DMS 273 (cell line): ENCODE data around the gene CMSS1.
A peak's percentile ranks its signal among the peaks of the same experiment; 100 is the strongest.
"Not testable (repeated sequence)": the region's sequence is repeated elsewhere in the genome, so short reads cannot be mapped to it uniquely, and the experiment has no call there.

Source experiments
- DNase-seq: peaks from one replicate; lab custom pipeline; 2025; ENCODE audit not compliant: unreplicated experiment; lab: John Stamatoyannopoulos, UW

CMSS1 gene

DNA sequence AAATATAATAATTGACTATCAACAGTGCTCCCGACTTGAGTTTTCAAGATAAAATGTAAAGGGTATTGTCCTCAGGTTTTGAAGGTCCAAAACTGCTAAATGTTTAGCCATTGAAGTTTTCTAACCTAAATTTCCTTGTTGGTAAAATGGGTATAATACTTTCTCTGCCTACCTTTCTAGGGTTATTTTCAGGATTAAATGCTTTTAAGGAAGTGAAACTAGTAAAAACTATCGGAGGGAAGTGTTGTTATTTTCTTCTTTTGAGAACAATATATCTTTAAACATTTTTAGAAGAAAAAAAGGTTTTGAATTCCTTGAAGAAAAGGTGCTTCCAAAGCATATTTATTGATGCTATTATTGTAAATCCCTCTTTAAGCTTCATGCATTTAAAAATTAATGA, 229.3 kb downstream of the CMSS1 start:
- no peak for DNase-seq

DNA sequence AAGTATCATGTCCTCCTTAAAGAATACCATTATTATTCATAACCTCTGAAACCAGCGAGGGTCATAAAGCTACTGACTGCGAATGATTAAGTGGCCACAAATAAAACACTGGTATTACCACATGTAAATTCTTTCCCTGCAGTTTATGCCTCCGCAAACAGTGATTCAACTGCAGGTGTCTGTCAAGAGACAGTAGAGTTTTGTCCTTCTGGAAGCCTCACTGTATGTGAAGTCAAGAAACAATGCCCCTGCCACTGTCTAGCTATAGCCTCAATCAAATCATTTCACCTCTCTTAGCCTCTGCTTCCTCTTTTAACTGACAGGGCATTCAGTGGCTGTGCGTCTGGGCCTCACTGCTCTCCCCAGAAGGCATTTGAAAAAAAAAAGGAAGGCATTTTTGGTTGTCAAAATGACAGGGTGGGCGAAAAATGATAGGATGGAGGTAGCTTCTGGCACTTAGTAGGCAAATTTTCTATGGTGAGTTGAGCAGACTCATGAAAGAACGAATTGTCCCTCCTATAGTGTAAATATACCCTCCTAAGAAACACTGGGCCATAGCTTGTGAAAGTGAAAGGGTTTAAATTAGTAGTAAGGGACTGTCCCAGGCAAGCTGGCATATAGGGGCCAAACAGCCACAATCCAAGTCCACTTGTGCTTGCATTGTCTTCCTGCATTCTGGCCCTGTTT, 229.9 kb downstream of the CMSS1 start:
- no peak for DNase-seq

- no peak for DNase-seq
Measured at GRCh38 chr3:100048248-100048647, 230.6 kb downstream of the CMSS1 start.

DNA sequence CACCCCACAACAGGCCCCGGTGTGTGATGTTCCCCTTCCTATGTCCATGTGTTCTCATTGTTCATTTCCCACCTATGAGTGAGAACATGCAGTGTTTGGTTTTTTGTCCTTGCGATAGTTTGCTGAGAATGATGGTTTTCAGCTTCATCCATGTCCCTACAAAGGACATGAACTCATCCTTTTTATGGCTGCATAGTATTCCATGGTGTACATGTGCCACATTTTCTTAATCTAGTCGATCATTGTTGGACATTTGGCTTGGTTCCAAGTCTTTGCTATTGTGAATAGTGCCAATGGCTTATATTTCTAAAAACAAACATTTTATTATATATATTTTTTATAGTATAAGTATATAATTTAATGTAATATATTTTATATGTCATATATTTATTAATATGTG, 233.9 kb downstream of the CMSS1 start:
- DNase-seq = not testable (repeated sequence)

- DNase-seq = no peak
Measured at GRCh38 chr3:100053951-100054620, 236.4 kb downstream of the CMSS1 start.

DNA sequence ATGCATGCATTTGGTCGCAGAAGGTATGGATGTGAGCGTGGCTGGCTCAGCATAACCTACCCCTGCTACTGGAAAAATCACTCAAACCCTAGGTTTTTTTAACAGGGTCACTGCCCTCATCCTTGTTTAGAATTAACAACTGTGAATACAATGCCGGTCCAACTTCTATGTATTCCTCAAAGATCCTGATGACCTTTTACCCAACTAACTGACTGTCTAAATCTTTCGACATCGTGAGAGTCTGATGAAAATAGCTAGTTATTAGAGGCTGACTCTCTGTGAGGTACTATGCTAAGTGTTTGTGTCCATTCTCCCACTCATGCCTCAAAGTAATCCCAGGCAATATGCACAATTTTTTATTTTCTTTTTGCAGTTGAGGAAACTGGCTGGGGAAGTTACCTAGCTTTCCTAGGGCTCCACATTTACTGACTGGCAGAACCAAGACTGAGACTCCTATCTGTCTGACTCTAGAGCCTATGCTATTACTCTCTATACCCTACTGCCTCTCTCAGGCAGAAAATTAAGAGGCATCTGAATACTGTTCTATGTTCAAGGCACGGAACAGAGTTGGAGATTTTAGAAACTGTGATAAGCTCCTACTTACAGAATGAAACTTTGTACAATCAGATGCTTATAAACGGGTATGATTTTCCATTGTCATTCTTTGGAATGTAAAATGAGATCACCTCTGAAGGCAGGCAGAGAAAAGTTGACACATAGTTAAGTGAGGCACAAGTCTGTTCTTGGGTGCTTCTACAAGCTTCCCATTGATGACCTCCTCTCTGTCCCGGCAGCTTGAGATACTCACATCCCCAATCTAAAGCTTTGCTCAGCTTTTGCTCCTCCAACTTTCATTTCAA, 240.3 kb downstream of the CMSS1 start:
- DNase-seq = no peak

DNA sequence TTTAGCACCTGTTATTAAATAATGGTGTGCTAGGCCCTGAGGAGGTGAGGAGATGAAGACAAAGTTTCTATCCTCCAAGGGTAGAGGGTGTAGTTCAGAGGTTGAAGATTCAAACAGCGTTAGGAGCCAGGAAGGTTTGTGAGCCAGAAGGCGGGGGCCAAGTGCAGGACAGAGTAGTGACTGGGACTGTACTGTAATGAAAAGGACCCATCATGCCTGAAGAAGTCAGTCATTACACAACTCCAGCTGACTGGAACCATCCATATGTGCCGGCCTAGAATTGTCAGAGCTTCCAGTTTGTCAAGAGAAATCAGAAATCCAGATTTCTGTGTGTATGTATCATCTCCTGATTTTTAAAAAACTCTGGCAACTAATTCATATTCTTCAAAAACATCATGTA, 241.8 kb downstream of the CMSS1 start:
- DNase-seq = no peak

DNA sequence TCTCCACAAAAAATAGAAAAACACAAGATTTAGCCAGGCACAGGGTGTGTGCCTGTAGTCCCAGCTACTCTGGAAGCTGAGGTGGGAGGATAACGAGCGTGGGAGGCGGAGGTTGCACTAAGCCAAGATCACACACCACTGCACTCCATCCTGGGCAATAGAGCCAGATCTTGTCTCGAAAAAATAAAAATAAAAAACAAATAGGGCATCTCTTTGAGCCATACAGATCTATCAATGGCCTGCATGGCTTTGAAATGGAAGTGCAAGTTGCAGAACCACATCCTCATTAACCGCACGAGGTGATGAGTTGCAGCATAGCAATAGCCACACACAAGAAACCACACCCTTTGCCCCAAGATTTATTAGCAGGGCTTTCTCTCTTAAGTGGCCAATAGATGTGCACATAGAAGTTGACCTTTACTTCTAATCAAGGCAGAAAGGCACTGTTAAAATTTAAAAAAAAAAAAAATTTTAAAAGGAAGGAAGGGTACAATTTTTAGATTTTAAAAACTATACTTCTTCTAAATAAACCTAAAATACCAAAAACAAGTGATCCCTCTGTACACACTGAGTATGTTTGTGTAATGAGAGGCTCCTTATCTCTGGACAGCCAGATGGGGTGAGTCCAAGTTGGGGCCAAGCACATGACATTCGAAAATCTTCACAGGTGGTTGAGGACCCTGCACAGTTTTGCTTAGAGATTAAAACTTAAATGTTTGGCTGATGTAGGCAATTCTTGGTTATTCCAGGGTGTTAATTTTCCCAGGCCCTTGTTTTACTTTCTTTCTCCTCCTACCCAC, 243.2 kb downstream of the CMSS1 start:
- DNase-seq = peak; percentile 47

DNA sequence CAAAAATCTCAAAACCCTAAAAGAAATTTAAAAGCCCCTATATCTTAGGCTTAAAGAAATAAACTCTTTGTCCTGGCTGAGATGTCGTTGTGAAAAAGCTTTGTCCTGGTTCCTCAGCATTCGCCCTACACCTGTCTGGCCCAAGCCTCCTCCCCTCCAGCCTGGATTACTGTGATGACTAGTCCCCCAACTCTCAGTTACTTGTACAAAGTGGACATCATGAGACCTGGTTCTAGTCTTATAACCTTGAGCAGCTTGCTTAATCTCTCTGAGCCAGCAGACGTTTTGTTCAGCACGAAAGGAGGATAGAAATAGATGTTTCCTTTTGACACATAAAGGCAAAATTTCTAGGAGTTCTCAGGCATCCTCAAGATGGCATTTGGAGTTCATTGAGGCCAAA, 245.0 kb downstream of the CMSS1 start:
- no peak for DNase-seq

GRCh38 chr3:100063929-100064461, 246.3 kb downstream of the CMSS1 start:
- no peak for DNase-seq

DNA sequence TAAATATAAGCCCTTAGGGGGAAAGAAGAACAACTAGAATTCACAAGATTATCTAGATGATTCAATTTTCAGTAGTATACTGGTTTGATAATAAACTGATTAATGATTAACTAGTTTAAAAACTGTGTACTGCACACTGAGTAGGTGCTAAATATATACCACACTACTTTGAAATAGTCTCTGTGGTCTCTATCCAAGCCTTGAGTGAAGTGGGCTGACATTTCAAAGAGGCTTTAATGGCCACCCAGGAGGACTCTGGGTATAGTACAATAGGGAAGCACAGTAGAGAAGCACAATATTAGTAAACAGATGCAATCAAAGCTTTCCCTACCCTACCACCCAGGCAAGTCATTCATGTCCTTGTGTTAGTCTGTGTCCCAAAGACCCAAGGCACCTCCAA, 249.9 kb downstream of the CMSS1 start:
- DNase-seq = no peak

- DNase-seq = peak; percentile 90
Measured at GRCh38 chr3:100068826-100069225, 251.2 kb downstream of the CMSS1 start.

GRCh38 chr3:100069472-100069871, 251.8 kb downstream of the CMSS1 start:
- DNase-seq = no peak

DNA sequence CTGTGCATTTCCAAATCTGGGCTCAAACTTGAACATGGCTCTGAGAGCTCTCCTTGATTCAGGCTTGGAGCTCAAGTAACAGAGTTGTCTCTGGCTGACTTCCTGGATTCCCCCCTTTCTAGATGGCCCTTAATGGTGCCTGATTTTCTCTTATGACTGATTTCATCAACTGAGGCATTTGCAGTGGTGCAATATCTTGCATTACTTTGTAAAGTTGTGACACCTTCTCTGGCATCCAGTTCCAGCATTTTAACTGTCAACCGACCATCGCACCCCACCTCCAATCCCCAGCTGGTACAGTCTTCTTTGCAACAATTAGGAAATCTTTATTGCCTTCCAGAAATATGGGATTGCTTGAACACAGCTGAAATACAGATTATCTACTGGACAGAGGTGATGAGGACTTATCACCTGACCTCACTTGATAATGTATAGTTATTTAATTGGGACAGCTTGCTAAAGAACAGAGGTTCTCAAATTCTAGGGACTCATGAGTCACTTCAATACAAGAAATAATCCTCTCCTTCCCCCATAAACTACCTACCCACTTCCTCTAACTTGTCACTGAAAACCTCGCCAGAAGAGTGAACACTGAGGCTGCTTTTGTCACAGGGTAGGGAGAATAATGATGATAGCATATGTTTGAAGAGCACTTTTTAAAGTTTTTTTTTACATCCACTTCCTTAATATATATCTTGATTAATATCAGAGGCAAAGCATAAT, 254.8 kb downstream of the CMSS1 start:
- no peak for DNase-seq

DNA sequence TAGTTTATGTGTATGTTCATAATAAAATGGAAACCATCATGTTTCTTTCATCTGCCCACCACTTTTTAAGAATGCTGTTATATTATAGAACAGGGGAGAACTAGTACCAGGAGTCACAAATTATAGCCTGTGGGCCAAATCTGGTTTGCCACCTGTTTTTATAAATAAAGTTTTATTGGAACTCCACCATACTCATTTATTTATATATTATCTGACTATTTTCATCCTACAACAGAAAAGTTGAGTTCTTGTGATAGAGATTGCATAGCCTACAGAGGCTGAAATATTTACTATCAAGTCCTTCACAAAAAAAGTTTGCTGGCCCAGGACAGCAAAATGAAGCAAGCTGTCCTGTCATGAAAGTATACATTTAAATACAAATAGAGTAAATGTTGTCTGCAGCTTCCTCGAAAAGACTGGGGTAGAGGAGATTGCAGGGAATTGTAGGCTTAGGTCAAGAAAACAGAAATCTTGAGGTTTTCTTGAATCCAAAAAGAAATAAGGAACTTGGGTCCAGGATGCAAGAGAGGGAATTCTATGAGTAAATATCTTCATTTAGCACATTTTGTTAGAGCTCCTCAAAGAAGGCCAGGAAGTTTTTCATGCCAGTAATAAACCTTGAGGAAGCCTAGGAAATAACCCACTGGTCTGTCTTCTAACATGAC, 255.5 kb downstream of the CMSS1 start:
- DNase-seq = no peak

DNA sequence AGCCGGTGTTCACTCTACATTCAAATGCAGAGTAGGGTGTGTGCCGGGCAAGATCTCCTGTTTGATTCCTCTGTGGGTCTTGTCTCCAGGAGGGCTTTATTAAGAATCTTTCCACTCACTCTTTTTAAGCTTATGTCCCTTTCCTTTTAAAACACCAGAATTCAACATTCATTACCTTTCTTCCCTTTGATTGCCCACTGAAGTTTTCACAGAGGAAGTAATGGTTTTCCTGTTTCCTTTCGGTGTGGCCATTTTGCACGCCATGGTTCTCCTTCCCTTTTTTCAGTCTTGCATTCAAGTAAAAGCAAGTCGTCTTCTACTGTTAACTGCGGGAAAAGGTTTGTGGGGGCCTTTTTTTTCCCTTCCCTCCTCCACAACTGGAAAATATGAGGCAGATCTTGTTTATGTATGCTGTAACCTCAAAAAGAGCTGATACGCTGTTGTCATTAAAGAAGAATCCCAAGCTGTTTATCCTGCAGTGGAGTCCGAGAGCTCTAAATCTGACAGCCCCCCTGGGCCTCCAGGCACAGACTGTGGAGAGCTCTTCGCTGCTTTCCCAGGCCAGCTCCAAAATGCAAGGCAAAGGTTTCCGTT, 256.1 kb downstream of the CMSS1 start:
- peak; percentile 18 for DNase-seq

GRCh38 chr3:100075196-100075595, 257.5 kb downstream of the CMSS1 start:
- DNase-seq = no peak

- DNase-seq = no peak
Measured at GRCh38 chr3:100075851-100076730, 258.4 kb downstream of the CMSS1 start.
